COLO668 (cell line): ENCODE data around the gene CYP26A1.
"Not testable (repeated sequence)": the region's sequence is repeated elsewhere in the genome, so short reads cannot be mapped to it uniquely, and the experiment has no call there.

Source experiments
- DNase-seq: peaks from one replicate; lab custom pipeline; 2025; ENCODE audit not compliant: unreplicated experiment; lab: John Stamatoyannopoulos, UW

The CYP26A1 gene

GRCh38 chr10:93077860-93078337, 4.2 kb downstream of the CYP26A1 start:
- DNase-seq, result no peak

GRCh38 chr10:93079663-93080349, 6.1 kb downstream of the CYP26A1 start:
- no peak for DNase-seq

- DNase-seq, result peak; percentile 27
These were observed 6.8 kb downstream of the CYP26A1 start for GRCh38 chr10:93080350-93081046.

- no peak for DNase-seq
These were observed 7.6 kb downstream of the CYP26A1 start for GRCh38 chr10:93081318-93081717.

GRCh38 chr10:93081834-93082233, 8.1 kb downstream of the CYP26A1 start:
- no peak for DNase-seq

- no peak for DNase-seq
These were observed 10.2 kb downstream of the CYP26A1 start for GRCh38 chr10:93083743-93084539.

GRCh38 chr10:93085272-93085859, 11.7 kb downstream of the CYP26A1 start:
- no peak for DNase-seq

- DNase-seq, result no peak
These were observed 12.6 kb downstream of the CYP26A1 start for GRCh38 chr10:93086289-93086688.

- no peak for DNase-seq
These were observed 14.2 kb downstream of the CYP26A1 start for GRCh38 chr10:93087846-93088245.

- no peak for DNase-seq
These were observed 14.8 kb downstream of the CYP26A1 start for GRCh38 chr10:93088466-93088865.

- DNase-seq, result no peak
These were observed 16.9 kb downstream of the CYP26A1 start for GRCh38 chr10:93090619-93091018.

- DNase-seq, result no peak
These were observed 18.3 kb downstream of the CYP26A1 start for GRCh38 chr10:93091960-93092359.

GRCh38 chr10:93095225-93095624, 21.5 kb downstream of the CYP26A1 start:
- no peak for DNase-seq

GRCh38 chr10:93096901-93097300, 23.2 kb downstream of the CYP26A1 start:
- no peak for DNase-seq

- no peak for DNase-seq
These were observed 23.7 kb downstream of the CYP26A1 start for GRCh38 chr10:93097386-93097785.

- DNase-seq, result no peak
These were observed 25.1 kb downstream of the CYP26A1 start for GRCh38 chr10:93098816-93099215.

GRCh38 chr10:93099670-93100069, 26.0 kb downstream of the CYP26A1 start:
- DNase-seq, result no peak

- DNase-seq, result not testable (repeated sequence)
These were observed 27.5 kb downstream of the CYP26A1 start for GRCh38 chr10:93101148-93101547.

GRCh38 chr10:93103953-93104352, 30.3 kb downstream of the CYP26A1 start:
- no peak for DNase-seq

GRCh38 chr10:93106631-93107072, 33.0 kb downstream of the CYP26A1 start:
- DNase-seq, result peak; percentile 33

GRCh38 chr10:93110472-93111146, 36.9 kb downstream of the CYP26A1 start:
- no peak for DNase-seq
